Measurements from ENCODE around the gene HOXB3. TPM values are rescaled to one million over a fixed set of nuclear protein-coding genes. Genes with fewer than 3 reads are reported as not detected.

Gene HOXB3
- total and polyA plus RNA-seq, 8 donors: 1.1 to 5.6 (median 2.0) TPM

GRCh38 chr17:48588528-48588927 is 1.5 kb downstream of the HOXB3 start:
- 15 to 16% methylated on average over 2 of the region's 2 CpGs for WGBS, 2 donors
- no peak overlapping the region for H3K27ac ChIP-seq

GRCh38 chr17:48588074-48588415 is 2.0 kb downstream of the HOXB3 start:
- ATAC-seq (no peak), FAIRE-seq (no peak), DNase-seq (no peak)
- intact Hi-C loops (cut with DNase I): no loop called here
- TF ChIP-seq CTCF (IDR thresholded peaks at IDR 0.05): no peak
- H3K4me3 ChIP-seq: no peak overlapping the region
- H3K4me1 ChIP-seq: peaks cover 0 to 7% (median 6%) of the 10 kb centered on the region in 3 donors
- H3K27ac ChIP-seq: no peak overlapping the region
- H3K36me3 ChIP-seq: no peaks in the 10 kb centered on the region
- WGBS, 2 donors: 33 to 50% methylated on average over 2 of the region's 2 CpGs
- H3K9me3 ChIP-seq: no peaks in the 10 kb centered on the region
- peaks cover 5 to 62% (median 12%) of the 10 kb centered on the region in 4 donors for H3K27me3 ChIP-seq

More at GRCh38 chr17:48588528-48588927, 1.5 kb downstream of the HOXB3 start:
- H3K4me3 ChIP-seq: no peak overlapping the region
- H3K27me3 ChIP-seq: peaks cover 5 to 62% (median 10%) of the 10 kb centered on the region in 4 donors
- no peak for DNase-seq
- peaks cover 0 to 7% (median 6%) of the 10 kb centered on the region in 3 donors for H3K4me1 ChIP-seq
- H3K36me3 ChIP-seq: no peaks in the 10 kb centered on the region
- intact Hi-C loops (cut with DNase I): no loop called here
- H3K9me3 ChIP-seq: no peaks in the 10 kb centered on the region
- ATAC-seq: no peak
- no peak for TF ChIP-seq CTCF (IDR thresholded peaks at IDR 0.05)
- FAIRE-seq: no peak

- no peak for TF ChIP-seq CTCF (IDR thresholded peaks at IDR 0.05)
- no peaks in the 10 kb centered on the region for H3K36me3 ChIP-seq
- no peak overlapping the region for H3K4me3 ChIP-seq
- no peak for FAIRE-seq
- H3K4me1 ChIP-seq: peaks cover 0 to 7% (median 6%) of the 10 kb centered on the region in 3 donors
- DNase-seq: no peak
- ATAC-seq: no peak
- 36 to 39% methylated on average over 5 of the region's 5 CpGs for WGBS, 2 donors
- H3K27ac ChIP-seq: no peak overlapping the region
- intact Hi-C loops (cut with DNase I): no loop called here
- peaks cover 5 to 64% (median 13%) of the 10 kb centered on the region in 4 donors for H3K27me3 ChIP-seq
- no peaks in the 10 kb centered on the region for H3K9me3 ChIP-seq
Observed at GRCh38 chr17:48587276-48588073, 2.6 kb downstream of the HOXB3 start.

GRCh38 chr17:48586355-48587258 is 3.4 kb downstream of the HOXB3 start:
- FAIRE-seq: no peak
- DNase-seq: peak in 1 of 6 donors; percentile 55
- Histone ChIP-seq H3K27me3 (peaks cover 5 to 66% (median 14%) of the 10 kb centered on the region in 4 donors), H3K4me3 (peak overlapping the region in 2 of 4 donors; percentile 32 to 45), H3K36me3 (no peaks in the 10 kb centered on the region), H3K4me1 (peaks cover 0 to 12% (median 11%) of the 10 kb centered on the region in 3 donors), H3K9me3 (no peaks in the 10 kb centered on the region), H3K27ac (peak overlapping the region in 1 of 4 donors; percentile 44)
- WGBS, 2 donors: 17 to 18% methylated on average over 34 of the region's 34 CpGs
- peak in 1 of 4 donors; percentile 28 for ATAC-seq
- TF ChIP-seq CTCF (IDR thresholded peaks at IDR 0.05): no peak
- intact Hi-C loops (cut with DNase I): no loop called here

Data from pancreas (tissue), 10 donors.